Measurements from ENCODE around the gene WFDC10B.
"Not testable (repeated sequence)": the region's sequence is repeated elsewhere in the genome, so short reads cannot be mapped to it uniquely, and the experiment has no call there.

Gene WFDC10B

GRCh38 chr20:45704969-45705637 is at the start of gene WFDC10B:
WFDC10B (minus strand) TSS chr20:45705019; CDS start chr20:45685992, 19,027 bp downstream.
- DNase-seq (ENCODE audit: low read depth) = no peak

GRCh38 chr20:45752746-45753145 is 47.9 kb upstream of the WFDC10B start:
- DNase-seq (ENCODE audit: low read depth) = no peak

GRCh38 chr20:45751721-45752120 is 46.9 kb upstream of the WFDC10B start:
- no peak for DNase-seq (ENCODE audit: low read depth)

- DNase-seq (ENCODE audit: low read depth) = no peak
Observed at GRCh38 chr20:45745015-45745414, 40.2 kb upstream of the WFDC10B start.

GRCh38 chr20:45742596-45742995 is 37.8 kb upstream of the WFDC10B start:
- DNase-seq (ENCODE audit: low read depth) = no peak

- DNase-seq (ENCODE audit: low read depth) = no peak
Observed at GRCh38 chr20:45735988-45736387, 31.2 kb upstream of the WFDC10B start.

GRCh38 chr20:45735552-45735951 is 30.7 kb upstream of the WFDC10B start:
- no peak for DNase-seq (ENCODE audit: low read depth)

- no peak for DNase-seq (ENCODE audit: low read depth)
Observed at GRCh38 chr20:45732199-45732598, 27.4 kb upstream of the WFDC10B start.

- no peak for DNase-seq (ENCODE audit: low read depth)
Observed at GRCh38 chr20:45727044-45727443, 22.2 kb upstream of the WFDC10B start.

GRCh38 chr20:45725134-45725533 is 20.3 kb upstream of the WFDC10B start:
- no peak for DNase-seq (ENCODE audit: low read depth)

- no peak for DNase-seq (ENCODE audit: low read depth)
Observed at GRCh38 chr20:45722047-45722446, 17.2 kb upstream of the WFDC10B start, which contains the start of gene SPINT4. SPINT4 (plus strand) TSS chr20:45722347; CDS start chr20:45722368, 21 bp downstream.

- DNase-seq (ENCODE audit: low read depth) = not testable (repeated sequence)
Observed at GRCh38 chr20:45716141-45716688, 11.4 kb upstream of the WFDC10B start.

GRCh38 chr20:45701873-45702272 is 2.9 kb downstream of the WFDC10B start, which contains the start of gene WFDC13:
WFDC13 (plus strand) TSS chr20:45702038; CDS start chr20:45702124, 86 bp downstream.
- no peak for DNase-seq (ENCODE audit: low read depth)

- no peak for DNase-seq (ENCODE audit: low read depth)
Observed at GRCh38 chr20:45701104-45701503, 3.7 kb downstream of the WFDC10B start.

GRCh38 chr20:45695496-45695895 is 9.3 kb downstream of the WFDC10B start:
- DNase-seq (ENCODE audit: low read depth) = no peak

- DNase-seq (ENCODE audit: low read depth) = not testable (repeated sequence)
Observed at GRCh38 chr20:45693346-45693745, 11.5 kb downstream of the WFDC10B start.

- no peak for DNase-seq (ENCODE audit: low read depth)
Observed at GRCh38 chr20:45685896-45686295, 18.9 kb downstream of the WFDC10B start.

GRCh38 chr20:45679650-45680049 is 25.2 kb downstream of the WFDC10B start:
- no peak for DNase-seq (ENCODE audit: low read depth)

GRCh38 chr20:45672765-45673164 is 32.1 kb downstream of the WFDC10B start:
- no peak for DNase-seq (ENCODE audit: low read depth)

GRCh38 chr20:45670139-45670538 is 34.7 kb downstream of the WFDC10B start, which contains the start of gene WFDC11:
WFDC11 (minus strand) TSS chr20:45670239; CDS start chr20:45650600, 19,639 bp downstream.
- no peak for DNase-seq (ENCODE audit: low read depth)

GRCh38 chr20:45657038-45657437 is 47.8 kb downstream of the WFDC10B start:
- not testable (repeated sequence) for DNase-seq (ENCODE audit: low read depth)

- DNase-seq (ENCODE audit: low read depth) = not testable (repeated sequence)
Observed at GRCh38 chr20:45651726-45652125, 53.1 kb downstream of the WFDC10B start.

- no peak for DNase-seq (ENCODE audit: low read depth)
Observed at GRCh38 chr20:45649312-45649863, 55.4 kb downstream of the WFDC10B start.

Measured in GM04503 (cell line).